ENCODE data around the gene NUFIP2. TPM values are rescaled to one million over a fixed set of nuclear protein-coding genes. Genes with fewer than 3 reads are reported as not detected.
A peak's percentile ranks its signal among the peaks of the same experiment; 100 is the strongest.

NUFIP2 gene
- total RNA-seq, 1 donor from 2014 or later, result 35.8 TPM

DNA sequence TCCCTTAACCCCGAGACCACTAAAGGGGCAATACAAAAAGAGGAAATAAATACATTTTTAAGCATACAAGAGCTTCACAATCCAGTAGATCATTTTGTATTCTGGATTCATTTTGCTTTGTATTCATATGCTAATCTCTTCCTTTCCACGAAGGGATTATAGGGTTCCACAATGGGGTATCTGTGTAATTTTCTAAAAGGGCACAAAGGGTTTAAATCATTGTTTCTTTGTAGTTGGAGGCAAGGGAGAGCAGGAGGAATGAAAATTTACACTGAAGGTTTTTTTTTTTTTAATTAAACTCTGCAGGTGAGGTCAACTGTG is 592 bp upstream of the NUFIP2 start:
- DNase-seq (ENCODE audit: low read depth), result no peak
- no peaks in the 10 kb centered on the region for H3K36me3 ChIP-seq (ENCODE audit: control insufficient read depth, insufficient read depth, low read length)
- H3K4me3 ChIP-seq (ENCODE audit: low read depth, low read length), result peak overlapping the region; percentile 99
- TF ChIP-seq, protein P1, sequence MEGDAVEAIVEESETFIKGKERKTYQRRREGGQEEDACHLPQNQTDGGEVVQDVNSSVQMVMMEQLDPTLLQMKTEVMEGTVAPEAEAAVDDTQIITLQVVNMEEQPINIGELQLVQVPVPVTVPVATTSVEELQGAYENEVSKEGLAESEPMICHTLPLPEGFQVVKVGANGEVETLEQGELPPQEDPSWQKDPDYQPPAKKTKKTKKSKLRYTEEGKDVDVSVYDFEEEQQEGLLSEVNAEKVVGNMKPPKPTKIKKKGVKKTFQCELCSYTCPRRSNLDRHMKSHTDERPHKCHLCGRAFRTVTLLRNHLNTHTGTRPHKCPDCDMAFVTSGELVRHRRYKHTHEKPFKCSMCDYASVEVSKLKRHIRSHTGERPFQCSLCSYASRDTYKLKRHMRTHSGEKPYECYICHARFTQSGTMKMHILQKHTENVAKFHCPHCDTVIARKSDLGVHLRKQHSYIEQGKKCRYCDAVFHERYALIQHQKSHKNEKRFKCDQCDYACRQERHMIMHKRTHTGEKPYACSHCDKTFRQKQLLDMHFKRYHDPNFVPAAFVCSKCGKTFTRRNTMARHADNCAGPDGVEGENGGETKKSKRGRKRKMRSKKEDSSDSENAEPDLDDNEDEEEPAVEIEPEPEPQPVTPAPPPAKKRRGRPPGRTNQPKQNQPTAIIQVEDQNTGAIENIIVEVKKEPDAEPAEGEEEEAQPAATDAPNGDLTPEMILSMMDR (IDR thresholded peaks at IDR 0.05; ENCODE audit: insufficient read depth, low read length, poor library complexity, severe bottlenecking), result no peak
- no peaks in the 10 kb centered on the region for H3K27me3 ChIP-seq (ENCODE audit: control insufficient read depth, insufficient read depth, low read length)

- no peak for DNase-seq (ENCODE audit: low read depth)
- H3K4me3 ChIP-seq (ENCODE audit: low read depth, low read length), result peak overlapping the region; percentile 99
- TF ChIP-seq, protein P1 (IDR thresholded peaks at IDR 0.05; ENCODE audit: insufficient read depth, low read length, poor library complexity, severe bottlenecking), result no peak
- H3K36me3 ChIP-seq (ENCODE audit: control insufficient read depth, insufficient read depth, low read length), result peaks cover 2% of the 10 kb centered on the region
- no peaks in the 10 kb centered on the region for H3K27me3 ChIP-seq (ENCODE audit: control insufficient read depth, insufficient read depth, low read length)
These were observed 707 bp downstream of the NUFIP2 start for GRCh38 chr17:29292992-29293889.

- H3K4me3 ChIP-seq (ENCODE audit: low read depth, low read length), result peak overlapping the region; percentile 99
- DNase-seq (ENCODE audit: low read depth), result no peak
- H3K27me3 ChIP-seq (ENCODE audit: control insufficient read depth, insufficient read depth, low read length), result no peaks in the 10 kb centered on the region
- TF ChIP-seq, protein P1 (IDR thresholded peaks at IDR 0.05; ENCODE audit: insufficient read depth, low read length, poor library complexity, severe bottlenecking), result no peak
- H3K36me3 ChIP-seq (ENCODE audit: control insufficient read depth, insufficient read depth, low read length), result peaks cover 2% of the 10 kb centered on the region
These were observed 1.6 kb downstream of the NUFIP2 start for GRCh38 chr17:29292071-29292991.

DNA sequence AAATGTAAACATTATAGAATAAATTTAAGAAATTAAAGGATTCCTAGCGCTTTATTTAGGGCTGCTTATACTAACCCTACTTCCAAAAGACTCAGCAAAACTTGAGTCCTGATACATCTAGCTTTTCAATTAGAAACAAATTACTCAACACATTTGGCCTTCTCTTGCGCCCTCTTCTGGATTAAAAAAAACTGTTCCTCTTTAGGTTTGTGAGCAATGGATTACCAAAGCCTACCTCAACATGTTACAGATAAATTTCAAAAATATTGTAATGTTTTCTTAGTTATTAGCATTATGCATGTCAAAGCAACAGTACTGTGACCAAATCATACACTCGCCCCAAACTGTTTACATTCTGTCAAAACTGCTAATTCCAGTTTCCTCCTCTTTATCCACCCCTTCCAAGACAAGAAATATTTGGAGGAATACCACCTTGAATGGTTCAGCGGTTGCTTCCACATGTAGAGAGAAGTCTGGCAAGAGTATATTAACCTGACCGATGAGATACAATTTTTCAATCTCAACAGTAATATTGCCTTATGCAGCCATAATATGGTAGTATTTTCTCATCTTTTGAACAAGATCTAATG is 2.7 kb downstream of the NUFIP2 start:
- TF ChIP-seq, protein P1 (IDR thresholded peaks at IDR 0.05; ENCODE audit: insufficient read depth, low read length, poor library complexity, severe bottlenecking), result peak; percentile 69
- H3K36me3 ChIP-seq (ENCODE audit: control insufficient read depth, insufficient read depth, low read length), result peaks cover 4% of the 10 kb centered on the region
- no peaks in the 10 kb centered on the region for H3K27me3 ChIP-seq (ENCODE audit: control insufficient read depth, insufficient read depth, low read length)
- peak; percentile 19 for DNase-seq (ENCODE audit: low read depth)
- H3K4me3 ChIP-seq (ENCODE audit: low read depth, low read length), result peak overlapping the region; percentile 99

GRCh38 chr17:29289852-29290251 is 4.1 kb downstream of the NUFIP2 start:
- H3K36me3 ChIP-seq (ENCODE audit: control insufficient read depth, insufficient read depth, low read length), result peaks cover 7% of the 10 kb centered on the region
- TF ChIP-seq, protein P1 (IDR thresholded peaks at IDR 0.05; ENCODE audit: insufficient read depth, low read length, poor library complexity, severe bottlenecking), result no peak
- DNase-seq (ENCODE audit: low read depth), result no peak
- no peaks in the 10 kb centered on the region for H3K27me3 ChIP-seq (ENCODE audit: control insufficient read depth, insufficient read depth, low read length)
- no peak overlapping the region for H3K4me3 ChIP-seq (ENCODE audit: low read depth, low read length)

Measured in kidney epithelial cell (primary cell).